ENCODE results near the gene SLC26A6.

DNA sequence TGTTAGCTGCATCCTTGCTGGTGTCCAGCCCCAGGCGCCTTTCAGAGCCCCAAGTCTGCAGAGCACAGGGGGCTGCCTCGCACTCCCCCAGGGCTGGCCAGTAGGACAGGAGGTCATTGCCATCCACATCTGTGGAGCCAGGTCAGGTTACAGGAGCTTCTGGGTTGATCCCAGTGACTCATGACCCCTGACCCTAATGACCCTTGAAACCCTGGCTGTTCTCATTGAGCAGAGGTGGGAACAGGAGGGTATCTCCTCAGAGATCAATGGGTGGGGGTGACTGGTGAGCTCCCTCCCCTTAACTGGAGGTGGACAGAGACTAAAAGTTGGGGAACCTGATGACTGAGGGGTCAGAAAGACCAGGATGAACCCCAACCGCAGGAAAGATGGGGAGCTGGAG is 6.1 kb upstream of the SLC26A6 start:
- TF ChIP-seq, protein P1, sequence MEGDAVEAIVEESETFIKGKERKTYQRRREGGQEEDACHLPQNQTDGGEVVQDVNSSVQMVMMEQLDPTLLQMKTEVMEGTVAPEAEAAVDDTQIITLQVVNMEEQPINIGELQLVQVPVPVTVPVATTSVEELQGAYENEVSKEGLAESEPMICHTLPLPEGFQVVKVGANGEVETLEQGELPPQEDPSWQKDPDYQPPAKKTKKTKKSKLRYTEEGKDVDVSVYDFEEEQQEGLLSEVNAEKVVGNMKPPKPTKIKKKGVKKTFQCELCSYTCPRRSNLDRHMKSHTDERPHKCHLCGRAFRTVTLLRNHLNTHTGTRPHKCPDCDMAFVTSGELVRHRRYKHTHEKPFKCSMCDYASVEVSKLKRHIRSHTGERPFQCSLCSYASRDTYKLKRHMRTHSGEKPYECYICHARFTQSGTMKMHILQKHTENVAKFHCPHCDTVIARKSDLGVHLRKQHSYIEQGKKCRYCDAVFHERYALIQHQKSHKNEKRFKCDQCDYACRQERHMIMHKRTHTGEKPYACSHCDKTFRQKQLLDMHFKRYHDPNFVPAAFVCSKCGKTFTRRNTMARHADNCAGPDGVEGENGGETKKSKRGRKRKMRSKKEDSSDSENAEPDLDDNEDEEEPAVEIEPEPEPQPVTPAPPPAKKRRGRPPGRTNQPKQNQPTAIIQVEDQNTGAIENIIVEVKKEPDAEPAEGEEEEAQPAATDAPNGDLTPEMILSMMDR (optimal IDR thresholded peaks at IDR 0.05 in 1 of 3, IDR thresholded peaks at IDR 0.05 in 1 of 3, conservative IDR thresholded peaks at IDR 0.05 in 1 of 3; ENCODE audit: extremely low read depth in 1 of 3, insufficient read depth in 2 of 3, low read length in 3 of 3) = no peak
- TF ChIP-seq EZH2 (IDR thresholded peaks at IDR 0.05; ENCODE audit: low read length) = no peak

Measured in keratinocyte (primary cell).